Right lobe of liver (tissue), 6 donors: ENCODE measurements around the gene FBXO3. TPM values are rescaled to one million over a fixed set of nuclear protein-coding genes. Genes with fewer than 3 reads are reported as not detected.
"Not testable (repeated sequence)": the region's sequence is repeated elsewhere in the genome, so short reads cannot be mapped to it uniquely, and the experiment has no call there.

ENCODE experiments used
- ATAC-seq, 4 donors: fragments of 200-7000 bp; cut with Tn5 transposase; one replicate each; pipeline ENCODE4 v1.9.1; 2020; ENCODE audit warnings: mild to moderate bottlenecking in 4 of 4, moderate library complexity in 4 of 4
- DNase-seq, 3 donors: peaks; one replicate each; pipeline ENCODE4 v3.0.0-alpha.2; 2020
- H3K27ac ChIP-seq, 3 donors: fragments of 200-600 bp; one replicate each; pipeline ENCODE4 v1.8.0; 2022
- H3K27me3 ChIP-seq, 2 donors: fragments of 200-600 bp; one replicate each; pipeline ENCODE4 v1.8.0; 2022
- H3K36me3 ChIP-seq, 4 donors: fragments of 200-600 bp; sonication (generic) in 1 of 4; one replicate each; pipeline versions ENCODE4 v1.5.1 to v1.8.0; 2017 to 2022; ENCODE audit warnings: control low read depth in 1 of 4
- H3K4me1 ChIP-seq, 4 donors: fragments of 200-600 bp; sonication (generic) in 1 of 4; one replicate each; pipeline versions ENCODE4 v1.5.1 to v1.8.0; 2017 to 2022; ENCODE audit warnings: control low read depth in 1 of 4
- H3K4me3 ChIP-seq, 3 donors: fragments of 200-600 bp; one replicate each; pipeline ENCODE4 v1.8.0; 2022
- H3K9me3 ChIP-seq, 4 donors: fragments of 200-600 bp; sonication (generic) in 1 of 4; one replicate each; pipeline versions ENCODE4 v1.5.1 to v1.8.0; 2017 to 2022; ENCODE audit warnings: control low read depth in 1 of 4
- CTCF ChIP-seq, 4 donors: fragments of 200-600 bp in 3 of 4; fragments of 450-650 bp in 1 of 4; IDR thresholded peaks; one replicate each; pipeline versions ENCODE4 v1.5.1 to v1.8.0; 2016 to 2022; ENCODE audit warnings: antibody characterized with exemption in 4 of 4, mild to moderate bottlenecking in 2 of 4
- POLR2A ChIP-seq: fragments of 450-650 bp; IDR thresholded peaks from one replicate; pipeline ENCODE4 v1.6.1; 2017; ENCODE audit warnings: antibody characterized with exemption, mild to moderate bottlenecking
- WGBS: methylation state at CpG from one replicate; pipeline ENCODE4 v1.1.6; 2018; ENCODE audit warnings: low coverage, low lambda C conversion rate; ENCODE audit not compliant: insufficient coverage; ENCODE audit errors: missing lambda C conversion rate; 5-methylcytosine and 5-hydroxymethylcytosine counted together
- intact Hi-C, 2 donors: fragments of 100-400 bp; cut with DNase I; formaldehyde crosslinking; loops; one replicate each; pipeline versions ENCODE4 v1.11.2 to v1.14.1; 2022
- total RNA-seq, 6 experiments: library from RNA; depleted of rRNA in 2 of 6; stranded (reverse); fragments of >200 nt in 2 of 6; fragmentation: NEBNext Ultra II Directional in 3 of 6; extraction: Animal tissue kit (Norgen Biotek cat#: 25700) in 3 of 6; gene quantifications; one replicate each; pipeline versions ENCODE4 v1.1.0 to v1.2.4, GENCODE V29; 2016 to 2023
- donor health status: DM: no; HTN: yes; CAD: no.
- donor health status: DM: no; HTN: no; CAD: no.
- donor health status: DM: no; HTN: no; CAD: no.
- donor health status: DM: no; HTN: yes; CAD: no.
- donor health status: DM: no; HTN: yes; CAD: no.

The FBXO3 gene
- total RNA-seq, 6 experiments from 2014 or later = 18.3 to 28.7 (median 20.8) TPM

GRCh38 chr11:33731723-33732531 lies 42.4 kb downstream of the FBXO3 start:
- no peaks in the 10 kb centered on the region for H3K9me3 ChIP-seq
- WGBS = 62% methylated on average over 9 of the region's 9 CpGs
- no peak overlapping the region for H3K27ac ChIP-seq
- H3K4me3 ChIP-seq = no peak overlapping the region
- ATAC-seq (no peak), DNase-seq (no peak)
- H3K27me3 ChIP-seq = no peaks in the 10 kb centered on the region
- intact Hi-C loops = no loop called here
- peaks cover 0 to 1% (median 0%) of the 10 kb centered on the region in 4 donors for H3K36me3 ChIP-seq
- peaks cover 0 to 33% (median 4%) of the 10 kb centered on the region in 4 donors for H3K4me1 ChIP-seq
- TF ChIP-seq POLR2A = no peak
- no peak for TF ChIP-seq CTCF (IDR thresholded peaks at IDR 0.05)

- intact Hi-C loops = no loop called here
- no peak overlapping the region for H3K27ac ChIP-seq
- H3K27me3 ChIP-seq = no peaks in the 10 kb centered on the region
- DNase-seq (no peak), ATAC-seq (no peak)
- H3K4me1 ChIP-seq = peaks cover 0 to 33% (median 4%) of the 10 kb centered on the region in 4 donors
- H3K36me3 ChIP-seq = peaks cover 0 to 1% (median 0%) of the 10 kb centered on the region in 4 donors
- H3K4me3 ChIP-seq = no peak overlapping the region
- no peaks in the 10 kb centered on the region for H3K9me3 ChIP-seq
- 64% methylated on average over 6 of the region's 7 CpGs for whole genome bisulfite sequencing
- TF ChIP-seq POLR2A (no peak), CTCF (IDR thresholded peaks at IDR 0.05) (no peak)
These were observed 43.6 kb downstream of the FBXO3 start for GRCh38 chr11:33730716-33731115.

GRCh38 chr11:33729072-33729664 lies 45.2 kb downstream of the FBXO3 start:
- H3K4me3 ChIP-seq, H3K27me3 ChIP-seq, intact Hi-C loops, ATAC-seq, H3K27ac ChIP-seq, DNase-seq, H3K36me3 ChIP-seq, H3K9me3 ChIP-seq: not testable (repeated sequence)
- H3K4me1 ChIP-seq = peaks cover 0 to 24% (median 0%) of the 10 kb centered on the region in 4 donors
- WGBS = 72% methylated on average over 5 of the region's 5 CpGs

GRCh38 chr11:33727539-33727938 lies 46.8 kb downstream of the FBXO3 start:
- ATAC-seq, H3K4me3 ChIP-seq, H3K9me3 ChIP-seq, H3K36me3 ChIP-seq, H3K27ac ChIP-seq, DNase-seq, H3K27me3 ChIP-seq, intact Hi-C loops: not testable (repeated sequence)
- WGBS = 21% methylated on average over 1 of the region's 1 CpG
- H3K4me1 ChIP-seq = peaks cover 0 to 18% (median 0%) of the 10 kb centered on the region in 4 donors

- Histone ChIP-seq H3K36me3 (peaks cover 0 to 7% (median 0%) of the 10 kb centered on the region in 4 donors), H3K9me3 (no peaks in the 10 kb centered on the region), H3K27me3 (no peaks in the 10 kb centered on the region), H3K4me3 (no peak overlapping the region), H3K4me1 (peaks cover 0 to 11% (median 0%) of the 10 kb centered on the region in 4 donors), H3K27ac (peak overlapping the region in 1 of 3 donors; percentile 58)
- DNase-seq (no peak), ATAC-seq (no peak)
- intact Hi-C loops = no loop called here
- WGBS = 73% methylated on average over 5 of the region's 5 CpGs
- no peak for TF ChIP-seq POLR2A
These were observed 48.8 kb downstream of the FBXO3 start for GRCh38 chr11:33725496-33725895.

- intact Hi-C loops = no loop called here
- Histone ChIP-seq H3K9me3 (no peaks in the 10 kb centered on the region), H3K27ac (peak overlapping the region; percentile 47 to 71 (median 58)), H3K27me3 (no peaks in the 10 kb centered on the region), H3K4me3 (no peak overlapping the region), H3K4me1 (peaks cover 0 to 11% (median 0%) of the 10 kb centered on the region in 4 donors), H3K36me3 (peaks cover 0 to 16% (median 0%) of the 10 kb centered on the region in 4 donors)
- no peak for TF ChIP-seq CTCF (IDR thresholded peaks at IDR 0.05)
- 59% methylated on average over 4 of the region's 4 CpGs for WGBS
- DNase-seq = no peak
- ATAC-seq = peak; percentile 64 to 77 (median 72)
These were observed 49.7 kb downstream of the FBXO3 start for GRCh38 chr11:33724644-33725035.
